H9 (cell line): ENCODE results near the gene RNF157. TPM values are rescaled to one million over a fixed set of nuclear protein-coding genes. Genes with fewer than 3 reads are reported as not detected.

Source experiments
- DNase-seq: peaks from one replicate; pipeline ENCODE4 v3.0.0-alpha.2; 2017
- H2AFZ ChIP-seq: one replicate; pipeline ENCODE4 v1.6.1; 2013; ENCODE audit warnings: mild to moderate bottlenecking, low read length, control low read depth, moderate library complexity
- H2AK5ac ChIP-seq: 2 replicates; pipeline ENCODE4 v1.6.1; 2013; ENCODE audit warnings: low read length, control low read depth, mixed read lengths; ENCODE audit not compliant: insufficient read length
- H2BK120ac ChIP-seq: one replicate; pipeline ENCODE4 v1.6.1; 2013; ENCODE audit warnings: low read depth, mild to moderate bottlenecking, low read length, control low read depth, inconsistent platforms; ENCODE audit not compliant: poor library complexity, severe bottlenecking
- H2BK12ac ChIP-seq: 2 replicates; pipeline ENCODE4 v1.6.1; 2013; ENCODE audit warnings: low read length, control low read depth, mixed read lengths, low read depth; ENCODE audit not compliant: insufficient read length
- H2BK15ac ChIP-seq: 2 replicates; pipeline ENCODE4 v1.6.1; 2013; ENCODE audit warnings: low read depth, low read length, control low read depth
- H2BK20ac ChIP-seq: one replicate; pipeline ENCODE4 v1.6.1; 2013; ENCODE audit warnings: low read depth, mild to moderate bottlenecking, low read length, control low read depth, inconsistent platforms; ENCODE audit not compliant: poor library complexity, severe bottlenecking
- H2BK5ac ChIP-seq: 2 replicates; pipeline ENCODE4 v1.6.1; 2013; ENCODE audit warnings: low read length, control low read depth, mixed read lengths; ENCODE audit not compliant: insufficient read length
- H3K14ac ChIP-seq: 2 replicates; pipeline ENCODE4 v1.6.1; 2013; ENCODE audit warnings: low read length, control low read depth; ENCODE audit not compliant: insufficient read depth
- H3K18ac ChIP-seq: 2 replicates; pipeline ENCODE4 v1.6.1; 2013; ENCODE audit warnings: low read depth, mild to moderate bottlenecking, mixed read lengths, low read length, control low read depth; ENCODE audit not compliant: insufficient read length
- H3K23ac ChIP-seq: 2 replicates; pipeline ENCODE4 v1.6.1; 2013; ENCODE audit warnings: low read length, control low read depth, mixed read lengths, low read depth; ENCODE audit not compliant: insufficient read length
- H3K23me2 ChIP-seq: 2 replicates; pipeline ENCODE4 v1.6.1; 2013; ENCODE audit warnings: low read depth, mild to moderate bottlenecking, mixed read lengths, low read length, control low read depth; ENCODE audit not compliant: insufficient read length, poor library complexity, severe bottlenecking
- H3K27ac ChIP-seq: 2 replicates; pipeline ENCODE4 v1.5.1; 2013; ENCODE audit warnings: low read length, control low read depth, mixed read lengths, low read depth; ENCODE audit not compliant: insufficient read length
- H3K27me3 ChIP-seq: 2 replicates; pipeline ENCODE4 v1.6.1; 2013; ENCODE audit warnings: low read length, control low read depth, inconsistent platforms; ENCODE audit not compliant: insufficient read depth
- H3K4ac ChIP-seq: 2 replicates; pipeline ENCODE4 v1.6.1; 2013; ENCODE audit warnings: low read depth, mild to moderate bottlenecking, control low read depth, inconsistent platforms, low read length, moderate library complexity
- H3K4me1 ChIP-seq: 2 replicates; pipeline ENCODE4 v1.6.1; 2013; ENCODE audit warnings: low read length, control low read depth, inconsistent platforms; ENCODE audit not compliant: insufficient read depth
- H3K4me2 ChIP-seq: 2 replicates; pipeline ENCODE4 v1.6.1; 2013; ENCODE audit warnings: low read length, control low read depth, mixed read lengths; ENCODE audit not compliant: insufficient read length, insufficient read depth
- H3K56ac ChIP-seq: 2 replicates; pipeline ENCODE4 v1.6.1; 2013; ENCODE audit warnings: low read depth, mild to moderate bottlenecking, mixed read lengths, low read length, control low read depth; ENCODE audit not compliant: insufficient read length
- H3K79me1 ChIP-seq: 2 replicates; pipeline ENCODE4 v1.6.1; 2013; ENCODE audit warnings: low read depth, mild to moderate bottlenecking, moderate library complexity, low read length, control low read depth, inconsistent platforms; ENCODE audit not compliant: insufficient read depth, poor library complexity, severe bottlenecking
- H3K79me2 ChIP-seq: 2 replicates; pipeline ENCODE4 v1.6.1; 2013; ENCODE audit warnings: low read length, control low read depth, inconsistent platforms; ENCODE audit not compliant: insufficient read depth
- H3K9ac ChIP-seq: 2 replicates; pipeline ENCODE4 v1.6.1; 2013; ENCODE audit warnings: low read length, control low read depth, mixed read lengths; ENCODE audit not compliant: insufficient read length; ENCODE audit errors: extremely low read depth
- H3K9me3 ChIP-seq: one replicate; pipeline ENCODE4 v1.6.1; 2013; ENCODE audit warnings: low read depth, low read length, inconsistent platforms; ENCODE audit not compliant: control insufficient read depth
- H3T11ph ChIP-seq: one replicate; pipeline ENCODE4 v1.6.1; 2013; ENCODE audit warnings: mild to moderate bottlenecking, low read length, control low read depth, inconsistent platforms
- H4K20me1 ChIP-seq: one replicate; pipeline ENCODE4 v1.6.1; 2013; ENCODE audit not compliant: control insufficient read depth, insufficient read length, insufficient read depth
- H4K5ac ChIP-seq: 2 replicates; pipeline ENCODE4 v1.6.1; 2013; ENCODE audit warnings: low read depth, mild to moderate bottlenecking, mixed read lengths, low read length, control low read depth; ENCODE audit not compliant: insufficient read length
- H4K8ac ChIP-seq: replicated peaks from 2 replicates; pipeline ENCODE4 v1.6.1; 2013; ENCODE audit warnings: low read length, control low read depth, mixed read lengths, low read depth; ENCODE audit not compliant: insufficient read length
- H4K91ac ChIP-seq: 2 replicates; pipeline ENCODE4 v1.6.1; 2013; ENCODE audit warnings: low read depth, mild to moderate bottlenecking, moderate library complexity, mixed read lengths, low read length, control low read depth; ENCODE audit not compliant: insufficient read length
- H3K27ac Mint-ChIP-seq, 3 experiments: 2 replicates in 2 of 3; 3 replicates in 1 of 3; pipeline ENCODE4 v1.8.0; 2020 to 2021; ENCODE audit warnings: mixed read lengths in 3 of 3, mild to moderate bottlenecking in 1 of 3, moderate library complexity in 1 of 3
- H3K27me3 Mint-ChIP-seq: 2 replicates; pipeline ENCODE4 v1.8.0; 2021; ENCODE audit warnings: low read depth, mild to moderate bottlenecking, moderate library complexity, mixed read lengths
- H3K36me3 Mint-ChIP-seq, 3 experiments: 2 replicates in 2 of 3; 3 replicates in 1 of 3; pipeline ENCODE4 v1.8.0; 2020 to 2021; ENCODE audit warnings: low read depth in 3 of 3, mixed read lengths in 3 of 3; ENCODE audit not compliant: insufficient read depth in 1 of 3
- H3K4me1 Mint-ChIP-seq, 2 experiments: 2 replicates each; pipeline ENCODE4 v1.8.0; 2020; ENCODE audit warnings: mixed read lengths in 2 of 2
- H3K4me3 Mint-ChIP-seq, 2 experiments: 2 replicates in 1 of 2; 3 replicates in 1 of 2; pipeline ENCODE4 v1.8.0; 2020 to 2021; ENCODE audit warnings: mild to moderate bottlenecking in 2 of 2, mixed read lengths in 2 of 2, moderate library complexity in 1 of 2
- H3K9me3 Mint-ChIP-seq, 2 experiments: 2 replicates in 1 of 2; 3 replicates in 1 of 2; pipeline ENCODE4 v1.8.0; 2020; ENCODE audit warnings: mild to moderate bottlenecking in 2 of 2, mixed read lengths in 2 of 2, moderate library complexity in 1 of 2
- CTCF ChIP-seq: fragments of 200-600 bp; sonication (generic); conservative IDR thresholded peaks from 3 replicates; pipeline ENCODE4 v1.8.0; 2021; ENCODE audit warnings: antibody characterized with exemption, mild to moderate bottlenecking
- WGBS: extraction: QIAGEN DNeasy Blood & Tissue Kit; methylation state at CpG from one replicate; pipeline ENCODE4 v1.1.7; 2013; ENCODE audit warnings: missing lambda C conversion rate, low lambda C conversion rate, mixed read lengths; ENCODE audit not compliant: insufficient read length; ENCODE audit errors: extremely low coverage; 5-methylcytosine and 5-hydroxymethylcytosine counted together
- total RNA-seq: library from RNA; stranded (reverse); gene quantifications from 2 replicates; pipeline ENCODE4 v1.2.1, GENCODE V29; 2021

RNF157 gene
- total RNA-seq, 1 experiment from 2014 or later, result 9.9 TPM

GRCh38 chr17:76200354-76200753 is 39.9 kb downstream of the RNF157 start:
- Histone ChIP-seq H2BK20ac (no peak overlapping the region), H3K79me2 (no peaks in the 10 kb centered on the region), H3K56ac (no peak overlapping the region), H3K18ac (no peak overlapping the region), H3T11ph (no peak overlapping the region), H2BK12ac (peak overlapping the region; percentile 29), H4K20me1 (no peaks in the 10 kb centered on the region), H2AK5ac (no peak overlapping the region), H3K4me2 (no peak overlapping the region), H3K23ac (no peak overlapping the region), H4K8ac (no peak overlapping the region), H4K91ac (no peak overlapping the region), H3K27ac (no peak overlapping the region), H2AFZ (no peak overlapping the region), H3K14ac (no peak overlapping the region), H3K23me2 (no peaks in the 10 kb centered on the region), H2BK120ac (no peak overlapping the region), H2BK15ac (no peak overlapping the region), H3K27me3 (no peaks in the 10 kb centered on the region), H3K9ac (no peak overlapping the region), H3K4ac (no peak overlapping the region), H3K4me1 (no peaks in the 10 kb centered on the region), H3K9me3 (no peaks in the 10 kb centered on the region), H4K5ac (no peak overlapping the region), H3K79me1 (no peaks in the 10 kb centered on the region), H2BK5ac (no peak overlapping the region)
- no peak for DNase-seq
- no peak for TF ChIP-seq CTCF
- Mint-ChIP-seq H3K36me3 (no peaks in the 10 kb centered on the region; a peak in 2 of 7 replicates), H3K27me3 (no peaks in the 10 kb centered on the region), H3K4me1 (no peaks in the 10 kb centered on the region), H3K27ac (no peak overlapping the region; a peak in 1 of 7 replicates), H3K4me3 (no peak overlapping the region), H3K9me3 (no peaks in the 10 kb centered on the region)
- no CpG with 5 or more reads among the region's 4 CpGs for WGBS
